NT2/D1 (cell line): ENCODE data around the gene SPG21.

Source experiments
- SUZ12 ChIP-seq: IDR thresholded peaks from 2 replicates; pipeline ENCODE4 v1.6.1; 2011; ENCODE audit not compliant: insufficient read length, insufficient read depth; ENCODE audit errors: extremely low read depth
- YY1 ChIP-seq: IDR thresholded peaks from 2 replicates; pipeline ENCODE4 v1.6.1; 2011; ENCODE audit not compliant: insufficient read length, insufficient read depth
- ZNF274 ChIP-seq: IDR thresholded peaks from 2 replicates; pipeline ENCODE4 v1.6.1; 2011; ENCODE audit warnings: mild to moderate bottlenecking, low read depth, low read length

GRCh38 chr15:64969401-64969800 lies 20.3 kb downstream of the SPG21 start:
- TF ChIP-seq ZNF274 (no peak), YY1 (no peak), SUZ12 (no peak)
